Trophoblast cell (in vitro differentiated cells and primary cell): ENCODE results near the gene PPIF.
A peak's percentile ranks its signal among the peaks of the same experiment; 100 is the strongest.
"Not testable (repeated sequence)": the region's sequence is repeated elsewhere in the genome, so short reads cannot be mapped to it uniquely, and the experiment has no call there.

Experiments used
- DNase-seq, 2 donors: peaks; one replicate each; pipeline ENCODE4 v3.0.0-alpha.2; 2016
- H2AFZ ChIP-seq: 2 replicates; pipeline ENCODE4 v1.6.1; 2013; ENCODE audit warnings: low read length, moderate library complexity, mild to moderate bottlenecking; ENCODE audit not compliant: insufficient read depth, poor library complexity
- H2AK5ac ChIP-seq: 2 replicates; pipeline ENCODE4 v1.6.1; 2013; ENCODE audit warnings: mild to moderate bottlenecking, low read length
- H2BK120ac ChIP-seq: 2 replicates; pipeline ENCODE4 v1.6.1; 2013; ENCODE audit warnings: low read length, mild to moderate bottlenecking, moderate library complexity; ENCODE audit not compliant: insufficient read depth, poor library complexity
- H2BK12ac ChIP-seq: 2 replicates; pipeline ENCODE4 v1.6.1; 2013; ENCODE audit warnings: mild to moderate bottlenecking, low read length, moderate library complexity
- H2BK5ac ChIP-seq: 2 replicates; pipeline ENCODE4 v1.6.1; 2013; ENCODE audit warnings: low read length, low read depth, moderate library complexity, mild to moderate bottlenecking; ENCODE audit not compliant: poor library complexity
- H3K14ac ChIP-seq: 2 replicates; pipeline ENCODE4 v1.6.1; 2013; ENCODE audit warnings: mild to moderate bottlenecking, low read length
- H3K18ac ChIP-seq: 2 replicates; pipeline ENCODE4 v1.6.1; 2013; ENCODE audit warnings: mild to moderate bottlenecking, low read length
- H3K23ac ChIP-seq: 2 replicates; pipeline ENCODE4 v1.6.1; 2013; ENCODE audit warnings: low read length
- H3K27ac ChIP-seq: 2 replicates; pipeline ENCODE4 v1.5.1; 2013; ENCODE audit warnings: low read depth, mild to moderate bottlenecking, inconsistent platforms, low read length, moderate library complexity
- H3K27me3 ChIP-seq: 2 replicates; pipeline ENCODE4 v1.6.1; 2013; ENCODE audit warnings: inconsistent platforms, mild to moderate bottlenecking, low read length, moderate library complexity; ENCODE audit not compliant: insufficient read depth
- H3K36me3 ChIP-seq, 2 experiments: 1 replicate in 1 of 2; 2 replicates in 1 of 2; pipeline ENCODE4 v1.6.1; 2013; ENCODE audit warnings: low read length in 2 of 2, mild to moderate bottlenecking in 2 of 2, moderate library complexity in 1 of 2; ENCODE audit not compliant: insufficient read depth in 2 of 2, control insufficient read depth in 1 of 2
- H3K4ac ChIP-seq: 2 replicates; pipeline ENCODE4 v1.6.1; 2013; ENCODE audit warnings: low read depth, mild to moderate bottlenecking, low read length, moderate library complexity
- H3K4me1 ChIP-seq, 2 experiments: 1 replicate in 1 of 2; 2 replicates in 1 of 2; pipeline ENCODE4 v1.6.1; 2013; ENCODE audit warnings: low read length in 2 of 2, mild to moderate bottlenecking in 2 of 2, moderate library complexity in 1 of 2; ENCODE audit not compliant: insufficient read depth in 2 of 2, control insufficient read depth in 1 of 2
- H3K4me2 ChIP-seq: 2 replicates; pipeline ENCODE4 v1.6.1; 2013; ENCODE audit warnings: inconsistent platforms, mild to moderate bottlenecking, low read length, moderate library complexity
- H3K4me3 ChIP-seq: 2 replicates; pipeline ENCODE4 v1.5.1; 2013; ENCODE audit warnings: mild to moderate bottlenecking, low read depth, low read length, inconsistent platforms
- H3K79me1 ChIP-seq: one replicate; pipeline ENCODE4 v1.6.1; 2013; ENCODE audit warnings: low read length
- H3K79me2 ChIP-seq: 2 replicates; pipeline ENCODE4 v1.6.1; 2013; ENCODE audit warnings: low read length, mild to moderate bottlenecking; ENCODE audit not compliant: control insufficient read depth, insufficient read depth, poor library complexity
- H3K9ac ChIP-seq: 2 replicates; pipeline ENCODE4 v1.6.1; 2013; ENCODE audit warnings: mild to moderate bottlenecking, low read length
- H3K9me3 ChIP-seq: 2 replicates; pipeline ENCODE4 v1.6.1; 2013; ENCODE audit warnings: low read depth, mild to moderate bottlenecking, control low read depth, inconsistent platforms, low read length; ENCODE audit not compliant: insufficient read depth
- H4K12ac ChIP-seq: 2 replicates; pipeline ENCODE4 v1.6.1; 2013; ENCODE audit warnings: low read depth, mild to moderate bottlenecking, low read length, moderate library complexity
- H4K8ac ChIP-seq: 2 replicates; pipeline ENCODE4 v1.6.1; 2013; ENCODE audit warnings: low read depth, mild to moderate bottlenecking, low read length, moderate library complexity
- H4K91ac ChIP-seq: one replicate; pipeline ENCODE4 v1.6.1; 2013; ENCODE audit warnings: low read depth, mild to moderate bottlenecking, low read length, moderate library complexity
- WGBS: extraction: QIAGEN DNeasy Blood & Tissue Kit; methylation state at CpG from one replicate; pipeline ENCODE4 v1.1.7; 2013; ENCODE audit warnings: missing lambda C conversion rate; ENCODE audit not compliant: insufficient read length, insufficient coverage; ENCODE audit errors: extremely low coverage; 5-methylcytosine and 5-hydroxymethylcytosine counted together

PPIF gene

DNA sequence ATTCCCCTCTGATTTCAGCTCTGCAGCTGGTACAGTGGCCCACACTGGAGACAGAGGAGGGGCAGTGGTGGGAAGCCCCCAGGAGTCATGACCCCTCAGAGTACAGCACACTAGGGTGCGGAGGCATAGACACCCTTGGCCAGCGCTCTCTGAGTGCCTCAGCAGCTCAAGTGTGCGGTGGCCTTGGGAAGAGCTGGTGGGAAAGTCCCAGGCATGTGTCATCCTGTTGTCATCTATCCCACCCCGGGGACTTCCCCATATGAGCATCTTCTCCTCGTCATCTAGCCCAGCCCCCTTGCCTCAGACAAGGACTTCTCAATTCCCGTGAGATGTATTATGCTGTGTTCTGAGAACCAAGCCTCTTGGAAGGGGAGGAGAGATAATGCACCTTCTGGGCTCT lies 15.6 kb upstream of the PPIF start:
- H2BK5ac ChIP-seq = no peak overlapping the region
- H3K9me3 ChIP-seq = peaks cover 5% of the 10 kb centered on the region
- no peaks in the 10 kb centered on the region for H3K27me3 ChIP-seq
- no peak overlapping the region for H3K4me3 ChIP-seq
- no peak overlapping the region for H3K27ac ChIP-seq
- H4K8ac ChIP-seq = no peak overlapping the region
- no peak overlapping the region for H3K4me2 ChIP-seq
- H3K18ac ChIP-seq = no peak overlapping the region
- no peaks in the 10 kb centered on the region for H3K79me2 ChIP-seq
- no peak overlapping the region for H3K14ac ChIP-seq
- no peak overlapping the region for H2AK5ac ChIP-seq
- H3K79me1 ChIP-seq = no peaks in the 10 kb centered on the region
- no peak overlapping the region for H2AFZ ChIP-seq
- no peak overlapping the region for H3K4ac ChIP-seq
- H3K4me1 ChIP-seq = no peaks in the 10 kb centered on the region
- no CpG with 5 or more reads among the region's 6 CpGs for WGBS
- no peak overlapping the region for H2BK120ac ChIP-seq
- H3K23ac ChIP-seq = no peak overlapping the region
- no peaks in the 10 kb centered on the region for H3K36me3 ChIP-seq
- no peak overlapping the region for H4K91ac ChIP-seq
- H4K12ac ChIP-seq = no peak overlapping the region
- no peak overlapping the region for H3K9ac ChIP-seq
- DNase-seq = peak; percentile 83 to 90
- no peak overlapping the region for H2BK12ac ChIP-seq

GRCh38 chr10:79332610-79333315 lies 14.5 kb upstream of the PPIF start:
- H3K79me2 ChIP-seq, H3K4ac ChIP-seq, H3K27me3 ChIP-seq, H3K9me3 ChIP-seq, H2BK120ac ChIP-seq, H3K79me1 ChIP-seq, H2BK5ac ChIP-seq, H3K36me3 ChIP-seq, H2AFZ ChIP-seq, H2BK12ac ChIP-seq, H2AK5ac ChIP-seq, H3K23ac ChIP-seq, H3K4me3 ChIP-seq, H3K4me2 ChIP-seq, H4K91ac ChIP-seq, DNase-seq, H3K9ac ChIP-seq, H3K4me1 ChIP-seq, H4K12ac ChIP-seq, H4K8ac ChIP-seq, H3K18ac ChIP-seq, H3K27ac ChIP-seq, H3K14ac ChIP-seq: not testable (repeated sequence)
- no CpG with 5 or more reads among the region's 10 CpGs for WGBS

- H3K4me3 ChIP-seq = no peak overlapping the region
- no peak overlapping the region for H2BK5ac ChIP-seq
- no peak overlapping the region for H3K18ac ChIP-seq
- no peak overlapping the region for H3K23ac ChIP-seq
- no peak overlapping the region for H3K9ac ChIP-seq
- no peaks in the 10 kb centered on the region for H3K79me2 ChIP-seq
- H2BK120ac ChIP-seq = no peak overlapping the region
- no peak overlapping the region for H2AK5ac ChIP-seq
- no peaks in the 10 kb centered on the region for H3K79me1 ChIP-seq
- no peak overlapping the region for H2BK12ac ChIP-seq
- DNase-seq = peak; percentile 65 to 88
- H3K27ac ChIP-seq = no peak overlapping the region
- H3K4ac ChIP-seq = no peak overlapping the region
- no peaks in the 10 kb centered on the region for H3K27me3 ChIP-seq
- H3K4me1 ChIP-seq = no peaks in the 10 kb centered on the region
- no peak overlapping the region for H4K8ac ChIP-seq
- H3K36me3 ChIP-seq = no peaks in the 10 kb centered on the region
- no CpG with 5 or more reads among the region's 2 CpGs for WGBS
- H3K4me2 ChIP-seq = no peak overlapping the region
- no peak overlapping the region for H4K12ac ChIP-seq
- no peak overlapping the region for H3K14ac ChIP-seq
- H4K91ac ChIP-seq = no peak overlapping the region
- no peak overlapping the region for H2AFZ ChIP-seq
- H3K9me3 ChIP-seq = peaks cover 5% of the 10 kb centered on the region
Observed at GRCh38 chr10:79333513-79333912, 13.8 kb upstream of the PPIF start.

DNA sequence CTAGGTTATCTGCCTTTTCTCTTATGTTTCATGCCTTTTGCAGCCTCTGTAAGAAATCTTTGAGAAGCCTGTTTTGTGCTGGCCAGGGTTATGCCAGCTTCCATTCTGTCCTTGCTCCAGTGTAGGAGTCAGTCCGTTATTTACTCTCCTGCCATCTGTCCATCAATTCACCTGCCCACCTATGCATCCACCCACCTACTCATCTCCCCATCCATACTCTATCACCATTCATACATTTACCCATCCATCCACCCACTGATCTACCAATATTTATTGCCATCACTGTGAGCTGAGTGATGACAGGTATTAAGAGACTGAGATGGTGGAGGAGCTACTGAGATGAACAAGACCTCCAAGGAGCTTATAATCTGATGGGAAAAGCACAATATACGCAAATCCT lies 12.7 kb upstream of the PPIF start:
- Histone ChIP-seq H3K4ac (no peak overlapping the region), H3K9ac (no peak overlapping the region), H3K4me2 (no peak overlapping the region), H3K9me3 (peaks cover 5% of the 10 kb centered on the region), H3K79me1 (no peaks in the 10 kb centered on the region), H3K23ac (no peak overlapping the region), H4K8ac (no peak overlapping the region), H4K91ac (no peak overlapping the region), H2BK12ac (no peak overlapping the region), H2AFZ (no peak overlapping the region), H3K18ac (no peak overlapping the region), H4K12ac (no peak overlapping the region), H3K27ac (no peak overlapping the region), H2AK5ac (no peak overlapping the region), H3K4me3 (no peak overlapping the region), H2BK120ac (no peak overlapping the region), H3K14ac (no peak overlapping the region), H3K36me3 (no peaks in the 10 kb centered on the region), H3K79me2 (no peaks in the 10 kb centered on the region), H3K27me3 (no peaks in the 10 kb centered on the region), H3K4me1 (peaks cover 1 to 3% of the 10 kb centered on the region in 2 experiments), H2BK5ac (no peak overlapping the region)
- WGBS = no CpG with 5 or more reads among the region's 2 CpGs
- DNase-seq = no peak
